ENCODE results near the gene RELN.

DNA sequence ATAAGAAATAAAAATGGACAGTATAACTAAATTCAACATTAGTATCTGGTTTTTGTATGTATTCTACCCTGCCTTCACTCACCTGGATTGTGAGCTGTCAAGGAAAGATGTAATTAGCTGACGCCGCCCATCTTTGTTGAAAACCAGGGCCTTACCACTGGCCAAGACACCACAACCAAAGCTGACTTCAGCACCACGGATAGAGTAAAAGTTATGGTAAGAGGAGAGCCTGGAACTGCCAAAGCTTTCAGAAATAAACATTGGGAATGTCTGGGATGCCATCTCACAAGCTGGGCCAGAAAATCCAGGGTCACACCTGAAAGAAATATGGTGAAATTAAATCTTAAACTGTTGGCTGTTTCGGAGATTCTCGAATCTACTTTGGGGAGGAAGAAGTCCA is 353.3 kb downstream of the RELN start:
- TF ChIP-seq, protein P1, sequence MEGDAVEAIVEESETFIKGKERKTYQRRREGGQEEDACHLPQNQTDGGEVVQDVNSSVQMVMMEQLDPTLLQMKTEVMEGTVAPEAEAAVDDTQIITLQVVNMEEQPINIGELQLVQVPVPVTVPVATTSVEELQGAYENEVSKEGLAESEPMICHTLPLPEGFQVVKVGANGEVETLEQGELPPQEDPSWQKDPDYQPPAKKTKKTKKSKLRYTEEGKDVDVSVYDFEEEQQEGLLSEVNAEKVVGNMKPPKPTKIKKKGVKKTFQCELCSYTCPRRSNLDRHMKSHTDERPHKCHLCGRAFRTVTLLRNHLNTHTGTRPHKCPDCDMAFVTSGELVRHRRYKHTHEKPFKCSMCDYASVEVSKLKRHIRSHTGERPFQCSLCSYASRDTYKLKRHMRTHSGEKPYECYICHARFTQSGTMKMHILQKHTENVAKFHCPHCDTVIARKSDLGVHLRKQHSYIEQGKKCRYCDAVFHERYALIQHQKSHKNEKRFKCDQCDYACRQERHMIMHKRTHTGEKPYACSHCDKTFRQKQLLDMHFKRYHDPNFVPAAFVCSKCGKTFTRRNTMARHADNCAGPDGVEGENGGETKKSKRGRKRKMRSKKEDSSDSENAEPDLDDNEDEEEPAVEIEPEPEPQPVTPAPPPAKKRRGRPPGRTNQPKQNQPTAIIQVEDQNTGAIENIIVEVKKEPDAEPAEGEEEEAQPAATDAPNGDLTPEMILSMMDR (IDR thresholded peaks at IDR 0.05 in 4 of 5, conservative IDR thresholded peaks at IDR 0.05 in 1 of 5): no peak
- TF ChIP-seq POLR2A (IDR thresholded peaks at IDR 0.05): no peak

All from gastrocnemius medialis (tissue), 4 donors.